ENCODE data around the gene PDCL2.

DNA sequence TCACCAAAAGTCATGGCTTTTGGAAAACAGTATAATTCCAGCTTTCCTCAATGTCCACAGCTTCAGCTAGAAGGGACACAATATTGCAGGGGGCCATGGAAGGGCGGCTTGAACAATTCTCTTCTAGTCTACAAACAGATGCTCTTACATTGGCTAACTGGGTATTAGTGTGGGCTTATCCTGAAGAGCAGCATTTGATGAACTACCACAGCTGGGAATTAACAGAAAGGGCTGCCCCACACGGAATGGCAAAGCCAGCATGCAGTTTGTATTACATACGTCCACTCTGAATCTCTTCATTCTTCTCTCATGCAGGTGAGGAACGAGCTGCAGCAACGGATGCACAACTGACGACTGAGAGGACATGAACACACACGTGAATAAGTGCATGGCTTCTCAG lies 13.0 kb upstream of the PDCL2 start:
- TF ChIP-seq, protein P1, sequence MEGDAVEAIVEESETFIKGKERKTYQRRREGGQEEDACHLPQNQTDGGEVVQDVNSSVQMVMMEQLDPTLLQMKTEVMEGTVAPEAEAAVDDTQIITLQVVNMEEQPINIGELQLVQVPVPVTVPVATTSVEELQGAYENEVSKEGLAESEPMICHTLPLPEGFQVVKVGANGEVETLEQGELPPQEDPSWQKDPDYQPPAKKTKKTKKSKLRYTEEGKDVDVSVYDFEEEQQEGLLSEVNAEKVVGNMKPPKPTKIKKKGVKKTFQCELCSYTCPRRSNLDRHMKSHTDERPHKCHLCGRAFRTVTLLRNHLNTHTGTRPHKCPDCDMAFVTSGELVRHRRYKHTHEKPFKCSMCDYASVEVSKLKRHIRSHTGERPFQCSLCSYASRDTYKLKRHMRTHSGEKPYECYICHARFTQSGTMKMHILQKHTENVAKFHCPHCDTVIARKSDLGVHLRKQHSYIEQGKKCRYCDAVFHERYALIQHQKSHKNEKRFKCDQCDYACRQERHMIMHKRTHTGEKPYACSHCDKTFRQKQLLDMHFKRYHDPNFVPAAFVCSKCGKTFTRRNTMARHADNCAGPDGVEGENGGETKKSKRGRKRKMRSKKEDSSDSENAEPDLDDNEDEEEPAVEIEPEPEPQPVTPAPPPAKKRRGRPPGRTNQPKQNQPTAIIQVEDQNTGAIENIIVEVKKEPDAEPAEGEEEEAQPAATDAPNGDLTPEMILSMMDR (conservative IDR thresholded peaks at IDR 0.05), result no peak
- TF ChIP-seq EZH2 (IDR thresholded peaks at IDR 0.05; ENCODE audit: low read depth), result no peak

Data from PC-9 (cell line).